ENCODE measurements around the gene CHODL. TPM values are rescaled to one million over a fixed set of nuclear protein-coding genes. Genes with fewer than 3 reads are reported as not detected.

CHODL gene, protein sequence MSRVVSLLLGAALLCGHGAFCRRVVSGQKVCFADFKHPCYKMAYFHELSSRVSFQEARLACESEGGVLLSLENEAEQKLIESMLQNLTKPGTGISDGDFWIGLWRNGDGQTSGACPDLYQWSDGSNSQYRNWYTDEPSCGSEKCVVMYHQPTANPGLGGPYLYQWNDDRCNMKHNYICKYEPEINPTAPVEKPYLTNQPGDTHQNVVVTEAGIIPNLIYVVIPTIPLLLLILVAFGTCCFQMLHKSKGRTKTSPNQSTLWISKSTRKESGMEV
- 0.14 TPM in 1 of 2 replicates, not detected in the other for total RNA-seq (2014; rRNA removed; shearing (Covaris generic); ENCODE audit: low replicate concordance)

DNA sequence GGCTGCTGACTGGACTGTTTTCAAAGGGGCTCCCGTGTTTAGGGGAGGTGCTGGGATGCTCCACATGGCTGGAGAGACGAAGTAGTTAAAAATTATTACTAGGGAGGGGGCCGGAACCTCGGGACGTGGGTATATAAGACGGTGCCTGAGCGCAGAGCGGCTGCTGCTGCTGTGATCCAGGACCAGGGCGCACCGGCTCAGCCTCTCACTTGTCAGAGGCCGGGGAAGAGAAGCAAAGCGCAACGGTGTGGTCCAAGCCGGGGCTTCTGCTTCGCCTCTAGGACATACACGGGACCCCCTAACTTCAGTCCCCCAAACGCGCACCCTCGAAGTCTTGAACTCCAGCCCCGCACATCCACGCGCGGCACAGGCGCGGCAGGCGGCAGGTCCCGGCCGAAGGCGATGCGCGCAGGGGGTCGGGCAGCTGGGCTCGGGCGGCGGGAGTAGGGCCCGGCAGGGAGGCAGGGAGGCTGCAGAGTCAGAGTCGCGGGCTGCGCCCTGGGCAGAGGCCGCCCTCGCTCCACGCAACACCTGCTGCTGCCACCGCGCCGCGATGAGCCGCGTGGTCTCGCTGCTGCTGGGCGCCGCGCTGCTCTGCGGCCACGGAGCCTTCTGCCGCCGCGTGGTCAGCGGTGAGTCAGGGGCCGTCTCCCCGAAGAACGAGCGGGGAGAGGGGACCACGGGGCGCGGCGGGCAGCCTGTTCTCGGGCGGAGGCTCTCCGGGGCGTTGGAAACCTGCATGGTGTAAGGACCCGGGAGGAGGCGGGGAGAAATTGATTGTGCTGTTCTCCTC, at the start of gene CHODL:
Gene CHODL, plus strand, starts transcription at position 163 of the 793 bp plus-strand sequence. Its CDS starts 391 bp downstream, at position 554.
- Histone ChIP-seq H4K20me1 (ENCODE audit: insufficient read depth, low read depth, low read length) (no peaks in the 10 kb centered on the region), H3K36me3 (ENCODE audit: insufficient read depth, low read length) (no peaks in the 10 kb centered on the region), H3K27me3 (ENCODE audit: low read length) (no peaks in the 10 kb centered on the region), H3K79me2 (ENCODE audit: low read length) (no peaks in the 10 kb centered on the region), H3K9me2 (replicated peaks; ENCODE audit: insufficient read depth, low read length) (no peaks in the 10 kb centered on the region), H3K9me3 (ENCODE audit: low read length) (peaks cover 26% of the 10 kb centered on the region), H3K4me1 (ENCODE audit: low read length) (no peaks in the 10 kb centered on the region), H3K4me3 (ENCODE audit: low read length) (no peak within 1 kb of the TSS), H3K27ac (ENCODE audit: low read length) (no peak within 1 kb of the TSS), H3K9ac (ENCODE audit: low read length) (no peak within 1 kb of the TSS), H2AFZ (ENCODE audit: low read length) (no peak within 1 kb of the TSS), H3K4me2 (ENCODE audit: low read depth, low read length, poor library complexity, severe bottlenecking) (no peak within 1 kb of the TSS)
- no peak for DNase-seq

GRCh38 chr21:18204931-18205330, 39.7 kb upstream of the CHODL start:
- Histone ChIP-seq H3K27ac (ENCODE audit: low read length) (no peak overlapping the region), H3K9me3 (ENCODE audit: low read length) (peaks cover 12% of the 10 kb centered on the region), H3K36me3 (ENCODE audit: insufficient read depth, low read length) (no peaks in the 10 kb centered on the region), H3K4me3 (ENCODE audit: low read length) (no peak overlapping the region), H3K4me1 (ENCODE audit: low read length) (no peaks in the 10 kb centered on the region), H2AFZ (ENCODE audit: low read length) (no peak overlapping the region), H4K20me1 (ENCODE audit: insufficient read depth, low read depth, low read length) (no peaks in the 10 kb centered on the region), H3K4me2 (ENCODE audit: low read depth, low read length, poor library complexity, severe bottlenecking) (no peak overlapping the region), H3K79me2 (ENCODE audit: low read length) (no peaks in the 10 kb centered on the region), H3K9me2 (replicated peaks; ENCODE audit: insufficient read depth, low read length) (no peaks in the 10 kb centered on the region), H3K27me3 (ENCODE audit: low read length) (no peaks in the 10 kb centered on the region), H3K9ac (ENCODE audit: low read length) (no peak overlapping the region)
- DNase-seq: no peak

- Histone ChIP-seq H3K9me2 (replicated peaks; ENCODE audit: insufficient read depth, low read length) (no peaks in the 10 kb centered on the region), H3K27ac (ENCODE audit: low read length) (no peak overlapping the region), H3K36me3 (ENCODE audit: insufficient read depth, low read length) (no peaks in the 10 kb centered on the region), H3K9ac (ENCODE audit: low read length) (no peak overlapping the region), H3K4me1 (ENCODE audit: low read length) (no peaks in the 10 kb centered on the region), H3K9me3 (ENCODE audit: low read length) (peaks cover 49% of the 10 kb centered on the region), H3K27me3 (ENCODE audit: low read length) (no peaks in the 10 kb centered on the region), H2AFZ (ENCODE audit: low read length) (no peak overlapping the region), H3K79me2 (ENCODE audit: low read length) (no peaks in the 10 kb centered on the region), H3K4me2 (ENCODE audit: low read depth, low read length, poor library complexity, severe bottlenecking) (no peak overlapping the region), H4K20me1 (ENCODE audit: insufficient read depth, low read depth, low read length) (no peaks in the 10 kb centered on the region), H3K4me3 (ENCODE audit: low read length) (no peak overlapping the region)
- no peak for DNase-seq
These were observed 26.3 kb upstream of the CHODL start for GRCh38 chr21:18218331-18218730.

- Histone ChIP-seq H3K9ac (ENCODE audit: low read length) (no peak overlapping the region), H3K9me3 (ENCODE audit: low read length) (peaks cover 55% of the 10 kb centered on the region), H4K20me1 (ENCODE audit: insufficient read depth, low read depth, low read length) (no peaks in the 10 kb centered on the region), H3K9me2 (replicated peaks; ENCODE audit: insufficient read depth, low read length) (no peaks in the 10 kb centered on the region), H3K27ac (ENCODE audit: low read length) (no peak overlapping the region), H3K4me3 (ENCODE audit: low read length) (no peak overlapping the region), H3K79me2 (ENCODE audit: low read length) (no peaks in the 10 kb centered on the region), H3K4me2 (ENCODE audit: low read depth, low read length, poor library complexity, severe bottlenecking) (no peak overlapping the region), H3K27me3 (ENCODE audit: low read length) (no peaks in the 10 kb centered on the region), H3K4me1 (ENCODE audit: low read length) (no peaks in the 10 kb centered on the region), H2AFZ (ENCODE audit: low read length) (no peak overlapping the region), H3K36me3 (ENCODE audit: insufficient read depth, low read length) (no peaks in the 10 kb centered on the region)
- DNase-seq: no peak
These were observed 24.1 kb upstream of the CHODL start for GRCh38 chr21:18220498-18220897.

GRCh38 chr21:18222346-18222745, 22.3 kb upstream of the CHODL start:
- no peak for DNase-seq
- Histone ChIP-seq H3K4me1 (ENCODE audit: low read length) (no peaks in the 10 kb centered on the region), H3K4me2 (ENCODE audit: low read depth, low read length, poor library complexity, severe bottlenecking) (no peak overlapping the region), H3K9me3 (ENCODE audit: low read length) (peaks cover 41% of the 10 kb centered on the region), H3K9ac (ENCODE audit: low read length) (no peak overlapping the region), H2AFZ (ENCODE audit: low read length) (no peak overlapping the region), H4K20me1 (ENCODE audit: insufficient read depth, low read depth, low read length) (no peaks in the 10 kb centered on the region), H3K36me3 (ENCODE audit: insufficient read depth, low read length) (no peaks in the 10 kb centered on the region), H3K9me2 (replicated peaks; ENCODE audit: insufficient read depth, low read length) (no peaks in the 10 kb centered on the region), H3K79me2 (ENCODE audit: low read length) (no peaks in the 10 kb centered on the region), H3K27ac (ENCODE audit: low read length) (no peak overlapping the region), H3K4me3 (ENCODE audit: low read length) (no peak overlapping the region), H3K27me3 (ENCODE audit: low read length) (no peaks in the 10 kb centered on the region)

- H3K9ac ChIP-seq (ENCODE audit: low read length): no peak overlapping the region
- H3K27ac ChIP-seq (ENCODE audit: low read length): no peak overlapping the region
- no peaks in the 10 kb centered on the region for H3K36me3 ChIP-seq (ENCODE audit: insufficient read depth, low read length)
- no peaks in the 10 kb centered on the region for H3K79me2 ChIP-seq (ENCODE audit: low read length)
- H3K9me3 ChIP-seq (ENCODE audit: low read length): peaks cover 26% of the 10 kb centered on the region
- DNase-seq: no peak
- H4K20me1 ChIP-seq (ENCODE audit: insufficient read depth, low read depth, low read length): no peaks in the 10 kb centered on the region
- H3K4me2 ChIP-seq (ENCODE audit: low read depth, low read length, poor library complexity, severe bottlenecking): no peak overlapping the region
- no peak overlapping the region for H3K4me3 ChIP-seq (ENCODE audit: low read length)
- no peak overlapping the region for H2AFZ ChIP-seq (ENCODE audit: low read length)
- H3K27me3 ChIP-seq (ENCODE audit: low read length): no peaks in the 10 kb centered on the region
- H3K9me2 ChIP-seq (replicated peaks; ENCODE audit: insufficient read depth, low read length): no peaks in the 10 kb centered on the region
- no peaks in the 10 kb centered on the region for H3K4me1 ChIP-seq (ENCODE audit: low read length)
These were observed 16.4 kb upstream of the CHODL start for GRCh38 chr21:18228060-18228739.

DNA sequence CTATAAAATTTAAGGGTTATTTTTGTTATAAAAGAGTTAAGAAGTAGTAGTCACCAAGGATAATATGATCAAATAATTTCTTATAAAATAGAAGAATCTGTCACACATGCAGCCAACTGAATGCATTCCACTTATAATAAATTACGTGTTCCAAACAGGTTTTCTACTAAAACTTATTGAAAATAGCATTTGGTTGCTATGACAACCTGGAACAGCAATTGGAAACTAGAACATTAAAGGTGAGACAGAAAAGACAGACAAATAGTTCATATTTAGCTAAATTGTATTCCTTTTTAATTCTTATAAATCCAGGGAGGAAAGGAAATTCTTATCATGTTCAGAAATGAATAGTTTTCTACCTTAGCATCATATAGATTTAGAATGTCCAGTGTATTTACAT, 9.1 kb upstream of the CHODL start:
- Histone ChIP-seq H3K79me2 (ENCODE audit: low read length) (no peaks in the 10 kb centered on the region), H3K4me3 (ENCODE audit: low read length) (no peak overlapping the region), H3K4me1 (ENCODE audit: low read length) (no peaks in the 10 kb centered on the region), H3K36me3 (ENCODE audit: insufficient read depth, low read length) (no peaks in the 10 kb centered on the region), H4K20me1 (ENCODE audit: insufficient read depth, low read depth, low read length) (no peaks in the 10 kb centered on the region), H3K9me3 (ENCODE audit: low read length) (peaks cover 44% of the 10 kb centered on the region), H2AFZ (ENCODE audit: low read length) (no peak overlapping the region), H3K9ac (ENCODE audit: low read length) (no peak overlapping the region), H3K27ac (ENCODE audit: low read length) (no peak overlapping the region), H3K27me3 (ENCODE audit: low read length) (no peaks in the 10 kb centered on the region), H3K9me2 (replicated peaks; ENCODE audit: insufficient read depth, low read length) (no peaks in the 10 kb centered on the region), H3K4me2 (ENCODE audit: low read depth, low read length, poor library complexity, severe bottlenecking) (no peak overlapping the region)
- no peak for DNase-seq

GRCh38 chr21:18245464-18245967, 883 bp downstream of the CHODL start:
- no peak for DNase-seq
- Histone ChIP-seq H3K4me2 (ENCODE audit: low read depth, low read length, poor library complexity, severe bottlenecking) (no peak overlapping the region), H3K79me2 (ENCODE audit: low read length) (no peaks in the 10 kb centered on the region), H3K4me3 (ENCODE audit: low read length) (no peak overlapping the region), H4K20me1 (ENCODE audit: insufficient read depth, low read depth, low read length) (no peaks in the 10 kb centered on the region), H3K9ac (ENCODE audit: low read length) (no peak overlapping the region), H2AFZ (ENCODE audit: low read length) (no peak overlapping the region), H3K27ac (ENCODE audit: low read length) (no peak overlapping the region), H3K9me2 (replicated peaks; ENCODE audit: insufficient read depth, low read length) (no peaks in the 10 kb centered on the region), H3K4me1 (ENCODE audit: low read length) (no peaks in the 10 kb centered on the region), H3K27me3 (ENCODE audit: low read length) (no peaks in the 10 kb centered on the region), H3K9me3 (ENCODE audit: low read length) (peaks cover 28% of the 10 kb centered on the region), H3K36me3 (ENCODE audit: insufficient read depth, low read length) (no peaks in the 10 kb centered on the region)
